GM19099 (cell line): Measurements from ENCODE around the gene TMEM131.

Experiments
- POLR2A ChIP-seq: IDR thresholded peaks from 3 replicates; pipeline ENCODE4 v1.6.1; 2011; ENCODE audit warnings: low read depth; ENCODE audit not compliant: insufficient read length; ENCODE audit errors: extremely low read depth

TMEM131 gene

DNA sequence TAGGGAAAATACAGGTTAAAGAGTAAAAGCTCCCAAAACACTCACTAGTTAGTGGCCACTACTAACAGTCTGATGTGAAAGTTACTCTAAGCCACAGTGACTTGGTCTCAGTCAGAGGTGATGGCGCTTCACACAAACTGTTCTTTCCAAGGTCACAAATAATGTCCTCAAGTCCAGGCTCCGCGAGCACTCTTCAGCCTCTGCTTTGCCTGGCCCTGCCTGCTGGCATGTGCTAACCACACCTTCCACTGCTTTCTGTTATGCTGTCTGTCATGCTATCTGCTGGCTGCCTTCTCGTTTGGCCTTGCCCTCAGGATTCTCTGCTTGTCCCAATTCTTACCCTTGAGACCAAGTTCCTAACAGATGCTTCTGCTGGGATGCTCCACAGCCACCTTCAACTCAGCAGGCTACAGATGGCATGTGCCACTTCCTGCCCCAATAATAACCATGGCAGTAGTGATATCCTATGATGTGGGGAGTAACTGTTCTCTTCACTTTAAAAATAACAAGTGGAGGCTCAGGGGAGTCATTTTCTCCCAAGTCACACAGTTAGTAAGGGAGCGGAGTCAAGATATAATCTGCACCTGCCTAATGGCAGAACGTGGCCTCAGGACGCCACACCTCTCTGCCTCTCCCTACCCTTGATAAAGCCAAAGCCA, 206.6 kb downstream of the TMEM131 start:
- no peak for TF ChIP-seq POLR2A

DNA sequence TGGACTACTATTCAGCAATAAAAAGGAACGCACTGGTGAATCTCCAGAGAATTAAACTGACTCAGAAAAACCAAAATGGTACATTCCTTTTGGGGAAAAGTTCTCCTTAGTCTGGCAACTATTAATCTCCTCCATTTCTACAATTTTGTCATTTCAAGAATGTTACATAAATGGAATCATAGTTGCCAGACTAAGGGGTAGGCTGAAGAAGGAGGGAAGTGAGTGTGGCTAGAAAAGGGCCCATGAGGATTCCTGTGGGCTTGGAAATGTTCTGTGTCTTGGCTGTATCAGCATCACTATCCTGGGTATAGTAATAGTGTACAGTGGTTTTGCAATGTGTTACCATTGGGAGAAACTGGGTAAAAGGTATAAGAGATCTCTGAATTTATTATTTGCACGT, 209.9 kb downstream of the TMEM131 start:
- TF ChIP-seq POLR2A: no peak

DNA sequence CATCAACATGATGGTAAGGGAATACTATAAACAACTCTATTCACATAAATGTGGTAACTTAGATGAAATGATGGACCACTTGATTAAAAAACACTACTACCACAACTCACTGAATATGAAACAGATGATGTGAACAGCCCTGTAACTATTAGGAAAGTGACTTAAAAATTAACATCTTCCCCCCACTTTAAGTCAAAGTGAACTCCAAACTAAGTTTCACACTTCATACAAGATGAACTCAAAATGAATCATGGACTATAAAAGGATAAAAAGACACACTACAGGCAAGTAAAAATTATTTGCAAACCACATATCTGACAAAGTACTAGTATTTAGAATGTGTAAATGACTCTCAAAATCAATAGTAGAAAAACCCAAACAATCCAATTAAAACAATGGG, 210.8 kb downstream of the TMEM131 start:
- TF ChIP-seq POLR2A: no peak

DNA sequence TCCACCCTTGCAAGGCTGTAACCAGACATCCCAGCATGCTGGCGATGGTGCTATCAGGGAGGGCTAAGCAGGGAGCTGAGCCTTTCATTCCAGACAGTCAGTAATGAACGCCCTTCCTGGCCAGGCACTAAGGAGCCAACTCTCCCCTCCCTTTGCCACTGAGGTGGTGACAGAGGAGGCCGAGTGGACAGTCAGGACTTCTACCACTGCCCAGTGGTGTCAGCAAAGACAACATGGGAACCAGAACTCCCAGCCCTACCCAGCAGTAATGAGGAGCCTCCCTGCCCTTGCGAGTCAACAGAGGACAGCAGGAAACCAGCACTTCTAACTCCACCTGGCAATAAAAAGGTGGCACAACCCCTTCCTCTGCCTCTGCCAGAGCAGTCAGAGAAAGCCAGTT, 213.8 kb downstream of the TMEM131 start:
- TF ChIP-seq POLR2A: no peak

DNA sequence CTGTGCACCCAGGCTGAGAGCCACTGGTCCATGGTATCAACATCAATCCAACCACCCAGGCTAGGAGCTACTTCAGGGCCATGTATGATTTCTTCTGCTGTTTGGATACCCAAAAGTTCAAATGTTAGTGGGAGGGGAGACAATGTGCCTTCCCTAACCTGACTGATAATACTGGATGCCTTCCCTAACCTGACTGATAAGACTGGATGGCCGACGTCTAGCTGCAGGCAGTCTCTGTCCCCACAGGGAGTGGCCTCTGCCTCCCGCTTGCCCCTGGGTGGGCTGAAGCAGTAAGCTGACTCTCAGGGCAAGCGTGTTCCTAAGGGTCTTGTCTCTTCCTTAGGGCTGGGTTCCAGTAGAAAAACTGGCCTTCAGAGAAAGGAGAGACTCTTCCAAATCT, 216.6 kb downstream of the TMEM131 start:
- TF ChIP-seq POLR2A: no peak

DNA sequence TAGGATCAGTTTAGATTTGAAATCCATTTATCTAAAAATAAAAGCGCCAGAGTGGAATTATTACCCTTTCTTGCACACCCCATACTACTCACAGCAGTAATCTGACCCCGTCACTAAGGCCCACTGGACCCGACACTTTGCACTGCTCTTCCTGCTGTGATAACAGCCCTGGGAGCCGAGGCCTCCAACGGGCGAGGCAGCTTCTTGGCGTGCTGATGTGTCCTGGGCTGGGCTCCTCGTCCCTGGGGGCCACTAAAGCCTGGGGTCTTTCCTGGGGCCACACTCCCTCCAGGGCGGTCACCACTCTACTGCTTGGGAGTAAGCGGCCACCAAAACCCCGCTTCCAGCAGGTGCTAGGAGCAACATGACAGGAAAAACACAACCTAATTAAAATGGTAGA, 220.7 kb downstream of the TMEM131 start:
- no peak for TF ChIP-seq POLR2A

DNA sequence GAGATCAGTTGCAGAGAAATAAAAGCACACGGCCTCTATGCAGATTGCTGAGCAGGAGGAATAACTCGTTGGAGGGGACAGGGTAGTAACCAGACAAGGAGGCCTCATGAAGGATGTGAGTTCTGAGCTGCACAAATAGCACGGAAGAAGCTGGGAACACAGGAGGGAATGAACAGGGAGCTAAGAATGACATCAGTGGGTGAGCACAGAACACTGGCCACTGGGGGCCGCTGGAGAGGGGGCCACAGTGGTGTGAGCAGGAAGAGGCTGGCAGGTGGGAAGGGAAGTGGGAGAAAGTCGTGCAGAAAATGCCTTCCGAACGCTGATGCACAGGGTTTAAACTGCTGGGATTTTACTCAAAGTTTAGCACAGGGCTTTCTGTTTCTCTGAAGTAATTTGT, 221.3 kb downstream of the TMEM131 start:
- TF ChIP-seq POLR2A: no peak

DNA sequence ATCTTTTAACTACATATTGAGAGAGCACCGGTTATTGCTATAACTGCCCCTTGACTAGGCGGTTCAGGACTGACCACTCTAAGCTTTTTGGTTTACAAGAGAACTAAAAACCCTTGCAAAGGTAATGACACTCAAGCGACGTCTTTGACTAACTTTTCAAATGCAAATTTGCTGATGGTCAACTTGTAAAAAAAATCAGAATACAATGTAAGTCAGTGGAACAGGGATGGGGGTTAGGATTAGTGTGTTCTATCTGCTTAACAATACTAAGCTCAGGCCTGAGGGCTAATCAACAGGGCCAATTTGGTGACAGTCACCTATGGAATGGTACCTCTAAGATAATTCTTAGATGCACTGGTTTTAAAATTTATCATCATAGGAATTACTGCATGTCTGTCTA, 225.3 kb downstream of the TMEM131 start:
- TF ChIP-seq POLR2A: no peak

DNA sequence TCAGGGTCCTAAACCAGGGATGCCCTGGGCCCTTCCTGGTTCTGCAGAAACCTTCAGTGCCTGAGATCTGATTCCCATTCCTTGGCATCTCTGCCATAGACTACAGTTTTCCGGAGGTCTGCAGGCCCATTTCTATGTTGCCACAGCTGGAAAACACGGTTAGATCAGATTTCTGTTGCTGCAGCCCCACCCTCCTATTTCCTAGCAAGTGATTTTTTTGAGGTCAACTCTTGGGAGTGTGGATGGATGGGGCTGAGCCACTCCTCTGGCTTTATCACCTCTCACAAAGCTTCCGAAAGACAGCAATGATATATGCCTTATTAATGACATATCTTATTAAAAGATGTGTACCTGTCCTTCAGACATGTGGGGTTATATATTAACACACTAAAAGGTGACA, 226.0 kb downstream of the TMEM131 start:
- no peak for TF ChIP-seq POLR2A

DNA sequence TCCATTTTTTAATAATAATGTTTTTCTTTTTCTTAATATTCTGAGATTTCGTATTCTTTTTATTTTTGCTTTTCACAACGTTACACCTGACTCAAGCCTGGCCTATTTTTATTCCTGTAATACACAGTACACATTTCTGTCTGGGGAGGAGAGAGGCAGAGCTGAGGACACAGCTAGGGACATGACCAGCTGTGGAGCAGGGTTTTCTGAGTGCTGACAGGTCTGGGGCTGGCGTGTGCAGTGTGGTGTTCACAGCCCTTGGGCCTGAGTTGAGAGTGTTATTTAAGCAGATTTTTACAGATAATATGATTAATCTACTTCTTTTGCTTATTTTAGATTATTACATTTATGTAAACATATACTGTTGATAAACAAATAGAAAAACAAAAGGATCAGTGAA, 226.4 kb downstream of the TMEM131 start:
- TF ChIP-seq POLR2A: no peak

DNA sequence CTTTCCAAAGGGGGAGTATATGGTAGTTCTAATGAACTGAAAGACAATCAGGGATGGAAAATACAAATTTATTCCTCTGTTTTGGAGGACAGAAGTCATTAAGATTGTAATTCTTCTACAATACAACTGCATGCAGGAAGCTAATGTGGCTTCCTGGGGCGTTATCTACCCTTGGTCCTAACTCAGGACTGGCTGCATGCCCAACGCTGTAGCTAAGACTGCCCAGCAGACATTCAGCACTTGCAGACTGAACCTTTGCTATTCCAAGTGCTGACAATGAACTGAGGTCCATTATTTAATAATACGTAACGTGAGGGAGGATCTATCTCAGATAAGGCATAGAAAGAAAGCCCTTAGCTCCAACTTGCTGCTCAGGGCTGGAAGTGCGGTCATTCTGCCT, 229.2 kb downstream of the TMEM131 start:
- TF ChIP-seq POLR2A: no peak

DNA sequence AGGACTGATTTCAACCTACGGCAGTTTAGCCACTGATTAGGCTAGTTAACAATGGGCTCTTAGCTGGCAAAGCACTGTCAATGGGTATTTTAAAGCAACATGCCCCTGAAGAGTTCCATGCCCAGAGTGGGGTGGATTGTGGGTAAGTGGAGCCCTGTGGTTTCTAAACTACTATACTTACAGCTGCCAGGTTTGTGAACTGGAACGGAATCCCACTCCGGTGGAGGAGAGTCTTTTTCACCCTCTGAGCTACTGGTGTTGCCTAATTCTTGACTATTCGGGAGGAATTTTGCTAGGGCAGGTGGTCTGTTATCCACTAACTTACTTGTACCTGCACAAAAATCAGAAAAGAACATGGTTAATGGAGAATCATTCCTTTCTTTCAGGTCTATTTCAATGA, 229.8 kb downstream of the TMEM131 start:
- no peak for TF ChIP-seq POLR2A

DNA sequence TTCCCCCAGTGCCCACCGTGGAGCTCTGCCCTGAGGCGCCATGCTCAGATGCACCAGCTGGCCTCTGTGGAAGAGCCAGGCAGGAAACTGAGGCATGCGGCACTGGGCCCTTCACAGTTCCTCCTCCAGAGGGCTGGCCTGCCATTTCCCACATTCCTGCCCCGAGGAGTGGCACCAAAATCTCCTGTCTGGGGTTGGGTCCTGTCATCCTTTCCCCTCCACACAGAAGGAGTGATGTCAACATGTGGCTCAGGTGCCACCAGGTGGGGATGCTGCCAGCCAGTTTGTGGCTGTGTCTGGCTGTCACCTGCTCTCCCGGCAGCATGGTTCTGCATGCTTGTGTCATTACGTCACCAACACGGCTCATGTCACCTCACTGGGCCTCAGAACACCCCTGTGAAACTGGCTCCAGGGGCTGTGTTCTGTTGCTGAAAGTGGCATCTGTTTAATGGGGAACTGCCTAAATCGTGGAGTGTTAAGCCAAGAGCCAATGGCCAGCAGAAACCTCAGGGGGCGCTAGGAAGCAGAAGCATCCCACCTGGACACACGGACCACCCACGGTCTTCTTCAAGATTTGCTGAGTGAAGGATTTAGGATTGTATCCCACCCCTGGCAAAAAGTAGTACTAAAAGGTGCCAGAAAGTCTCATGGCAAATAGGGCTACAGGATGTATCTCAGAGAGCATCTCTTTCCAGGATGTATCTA, 231.0 kb downstream of the TMEM131 start:
- no peak for TF ChIP-seq POLR2A

DNA sequence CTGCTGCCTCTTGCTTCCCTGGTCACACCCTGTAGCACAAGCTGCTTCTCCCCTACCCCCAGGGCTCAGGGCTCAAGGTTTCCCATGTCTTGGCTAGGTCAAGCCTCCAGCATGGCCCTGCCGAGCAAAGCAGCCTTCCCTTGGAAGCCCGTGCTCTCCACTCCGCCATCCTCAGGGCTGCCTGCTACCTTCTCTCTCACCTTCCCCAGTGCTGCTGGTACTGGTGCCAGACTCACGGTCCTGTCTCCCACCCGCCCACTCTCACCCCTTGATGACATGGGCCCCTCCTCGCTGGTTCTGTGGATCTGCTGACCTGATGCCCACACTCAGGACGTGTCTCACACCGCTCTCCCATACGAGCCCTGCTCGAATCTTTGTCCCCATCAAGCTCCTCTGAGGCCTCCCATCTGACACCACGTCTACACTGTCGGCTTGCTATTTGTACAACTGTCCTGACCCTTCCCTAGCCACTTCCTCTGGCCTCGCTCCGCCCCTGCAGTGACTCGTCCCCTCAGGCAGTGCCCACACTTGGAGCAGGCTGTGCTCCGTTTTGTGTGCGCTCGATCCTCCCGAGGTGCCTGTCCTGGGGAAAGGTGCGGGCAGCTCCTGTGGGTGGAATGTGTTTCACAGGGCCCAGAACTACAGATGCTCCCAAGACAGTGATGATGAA, 232.4 kb downstream of the TMEM131 start:
- no peak for TF ChIP-seq POLR2A

DNA sequence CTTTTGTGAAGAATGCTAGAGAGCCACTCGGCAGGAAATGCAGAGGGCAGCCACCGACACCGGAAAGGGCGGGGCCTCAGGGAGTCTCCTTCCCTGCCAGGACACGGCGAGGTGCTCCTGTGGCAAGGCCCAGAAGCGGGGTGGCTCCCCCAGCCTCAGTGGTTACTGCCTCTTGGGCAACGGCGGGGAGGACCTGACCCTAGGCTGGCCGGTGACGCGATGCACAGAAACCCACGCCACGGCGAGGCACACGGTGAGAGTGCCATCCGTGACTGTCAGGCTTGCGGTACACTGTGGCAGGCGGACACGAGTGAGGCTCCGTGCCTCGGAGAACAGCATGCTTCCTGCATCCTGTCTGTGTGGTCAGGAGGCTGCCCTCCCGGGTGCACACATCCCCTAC, 234.6 kb downstream of the TMEM131 start:
- no peak for TF ChIP-seq POLR2A

DNA sequence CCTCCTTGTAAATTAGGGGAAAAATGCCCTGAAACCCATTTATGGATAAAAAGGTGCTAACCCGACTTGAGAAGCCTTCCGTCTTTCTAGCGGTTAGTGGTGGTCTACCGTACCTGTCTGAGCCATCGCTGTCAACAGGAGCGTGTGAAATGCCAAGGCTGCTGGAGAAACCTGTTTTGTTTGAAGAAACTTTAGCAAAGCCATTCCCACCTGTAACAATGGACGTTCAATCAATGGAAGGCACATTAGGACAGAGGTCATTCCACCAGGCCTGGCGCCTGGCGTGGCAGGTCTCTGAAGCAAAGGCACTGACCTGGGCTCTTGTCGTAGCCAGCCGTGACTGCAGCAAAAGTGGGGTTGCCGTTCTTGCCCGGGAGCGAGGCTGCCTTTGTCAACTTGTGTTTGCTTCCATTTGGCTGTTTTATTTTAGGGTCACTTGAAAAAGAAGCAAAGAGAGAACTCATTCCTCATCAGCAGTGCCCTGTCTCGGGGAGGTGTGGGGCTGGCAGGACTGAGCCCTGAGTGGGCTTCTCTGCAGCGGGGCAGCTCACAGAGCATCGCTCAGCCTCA, 235.2 kb downstream of the TMEM131 start:
- no peak for TF ChIP-seq POLR2A

DNA sequence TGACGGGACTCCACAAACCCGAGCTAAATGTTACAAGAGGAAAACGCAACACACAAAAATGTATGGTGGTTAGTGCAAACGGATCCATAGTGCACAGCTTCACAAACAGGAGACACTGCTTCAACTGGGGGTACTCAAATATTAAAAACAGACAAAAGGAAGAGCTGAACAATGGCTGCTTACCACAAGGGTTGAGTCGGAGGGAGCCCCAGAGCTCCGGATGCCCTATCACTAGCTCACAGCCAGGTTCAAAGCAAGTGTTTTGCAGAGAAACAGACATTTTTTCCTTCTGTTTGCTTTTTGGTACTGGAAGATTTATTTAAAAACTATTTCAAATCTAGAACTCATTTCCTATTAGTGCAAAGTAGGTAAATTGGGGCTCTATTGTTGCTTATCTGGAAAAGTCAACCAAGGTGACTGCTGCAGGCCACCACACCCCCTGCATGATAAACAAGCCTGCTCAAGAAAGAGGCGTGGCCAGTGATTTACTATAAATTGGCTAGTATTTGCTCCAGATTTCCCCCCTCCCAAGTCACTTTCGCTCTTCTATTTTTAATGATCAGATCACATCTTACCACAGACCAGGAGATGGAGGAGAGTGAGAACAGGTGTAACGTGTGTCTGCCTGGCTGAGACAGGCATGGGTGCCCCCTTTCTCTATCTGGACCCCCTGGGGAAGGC, 235.9 kb downstream of the TMEM131 start:
- no peak for TF ChIP-seq POLR2A
